NCI-H128 (cell line): Measurements from ENCODE around the gene HIPK4.
A peak's percentile ranks its signal among the peaks of the same experiment; 100 is the strongest.
"Not testable (repeated sequence)": the region's sequence is repeated elsewhere in the genome, so short reads cannot be mapped to it uniquely, and the experiment has no call there.

Source experiments
- DNase-seq: peaks from one replicate; lab custom pipeline; 2025; ENCODE audit not compliant: unreplicated experiment; lab: John Stamatoyannopoulos, UW

HIPK4 gene

GRCh38 chr19:40418040-40418439 lies 28.1 kb upstream of the HIPK4 start:
- no peak for DNase-seq

GRCh38 chr19:40417643-40417981 lies 27.6 kb upstream of the HIPK4 start:
- DNase-seq = no peak

DNA sequence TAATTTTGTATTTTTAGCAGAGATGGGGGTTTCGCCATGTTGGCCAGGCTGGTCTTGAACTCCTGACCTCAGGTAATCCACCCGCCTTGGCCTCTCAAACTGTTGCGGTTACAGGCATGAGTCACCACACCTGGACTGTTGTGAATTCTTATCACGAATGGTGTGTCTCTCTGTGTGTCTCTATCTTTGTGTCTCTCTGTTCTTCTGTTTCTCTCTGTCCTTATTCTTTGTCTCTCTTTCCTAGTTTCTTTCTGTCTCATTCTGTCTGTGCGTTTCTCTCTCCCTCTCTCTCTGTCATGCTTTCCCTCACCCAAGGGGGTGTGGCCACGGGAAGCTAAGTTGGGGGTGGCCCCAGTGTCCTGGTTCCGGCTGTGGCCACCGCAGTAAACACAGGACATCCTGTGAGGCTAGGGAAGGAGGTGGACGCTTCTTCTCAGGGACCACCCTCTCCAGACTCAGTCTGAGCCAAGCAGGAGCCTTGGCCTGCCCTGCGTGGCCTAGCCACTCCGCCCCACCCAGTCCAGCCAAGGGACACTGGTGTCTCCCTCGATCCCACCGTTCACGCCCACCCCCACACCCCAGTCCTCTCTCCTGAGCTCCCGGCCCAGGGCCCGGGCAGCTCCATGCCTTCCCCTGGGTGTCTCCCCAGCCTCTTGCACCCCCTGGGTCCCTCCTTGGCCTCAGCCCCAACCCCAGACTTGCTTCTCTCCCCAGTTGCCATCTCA lies 27.1 kb upstream of the HIPK4 start:
- DNase-seq = no peak

DNA sequence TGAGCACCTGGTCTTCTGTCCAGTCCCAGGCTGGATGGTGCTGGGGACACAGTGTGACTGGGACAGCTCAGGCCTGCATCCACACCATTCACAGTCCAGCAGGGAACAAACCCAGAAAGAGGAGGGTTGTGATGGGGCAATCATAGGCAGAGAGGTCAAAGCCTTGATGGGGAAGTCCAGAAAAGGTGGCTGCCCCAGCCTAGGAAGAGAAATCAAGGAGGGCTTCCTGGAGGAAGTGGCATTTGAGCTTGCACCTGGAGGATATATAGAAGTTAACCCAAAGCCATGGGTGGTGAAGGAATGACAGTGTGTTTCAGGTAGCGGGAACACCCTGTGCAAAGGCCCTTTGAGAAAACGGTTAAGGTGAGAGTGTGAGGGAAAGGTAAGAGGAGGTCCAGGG lies 25.8 kb upstream of the HIPK4 start:
- DNase-seq = no peak

GRCh38 chr19:40414542-40415535 lies 24.9 kb upstream of the HIPK4 start:
- DNase-seq = no peak

DNA sequence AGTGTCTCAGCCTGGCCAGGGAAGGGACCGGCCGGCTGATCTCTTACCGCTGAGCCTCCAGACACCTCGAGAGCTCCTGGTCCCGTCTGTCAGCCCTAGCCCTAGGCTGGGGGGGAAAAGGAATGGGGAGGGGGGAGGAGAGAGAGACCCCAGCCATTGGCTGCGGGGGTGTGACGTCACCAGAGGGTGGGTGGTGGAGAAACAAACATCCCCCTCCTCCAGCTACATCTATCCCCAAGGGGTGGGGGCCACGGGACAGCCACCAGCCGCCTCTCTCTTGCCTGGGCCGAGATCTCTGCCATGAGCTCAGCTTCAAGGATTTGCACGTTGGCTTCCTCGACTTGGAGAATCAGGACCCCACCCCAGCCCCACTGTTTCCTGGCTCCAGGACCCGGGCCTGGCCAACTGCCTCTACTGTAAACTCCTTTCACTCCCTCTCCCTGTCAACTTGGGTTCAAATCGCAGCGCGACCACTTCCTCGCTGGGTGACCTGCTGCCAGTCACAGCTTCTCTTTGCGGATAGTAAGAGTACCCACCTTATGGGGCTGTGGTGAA lies 23.4 kb upstream of the HIPK4 start, which contains the start of gene PRX:
PRX (minus strand) TSS at position 88 of the 555 bp plus-strand sequence. CDS start 5,446 bp downstream, outside the sequence.
- no peak for DNase-seq

- DNase-seq = no peak
Observed at GRCh38 chr19:40412866-40413265, 22.9 kb upstream of the HIPK4 start.

DNA sequence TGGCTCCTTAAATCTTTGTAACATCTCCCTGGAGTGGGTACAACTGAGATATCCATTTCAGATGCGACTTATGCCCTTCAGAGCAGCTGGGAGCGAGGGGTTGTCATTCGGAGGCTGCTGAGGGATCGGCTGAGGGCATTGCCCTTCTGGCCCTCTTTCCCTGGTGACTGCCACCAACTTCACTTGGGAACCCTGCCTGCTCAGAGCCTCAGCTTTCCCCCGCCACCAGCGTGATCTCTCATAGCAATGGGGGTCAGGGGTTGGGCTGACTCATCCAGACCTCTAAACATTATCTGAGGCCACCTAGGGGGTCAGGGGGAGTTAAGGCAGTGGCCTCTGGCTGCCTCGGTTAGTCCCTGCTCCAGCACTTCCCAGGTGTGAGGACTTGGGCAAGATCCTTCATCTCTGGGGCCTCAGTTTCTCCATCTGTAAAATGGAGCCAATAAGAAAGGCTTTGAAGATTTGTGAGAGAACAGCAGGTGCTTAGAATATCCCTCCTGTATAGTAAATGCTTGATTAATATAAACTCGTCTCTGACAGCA lies 22.0 kb upstream of the HIPK4 start:
- DNase-seq = no peak

GRCh38 chr19:40411125-40411842 lies 21.3 kb upstream of the HIPK4 start:
- DNase-seq = no peak

DNA sequence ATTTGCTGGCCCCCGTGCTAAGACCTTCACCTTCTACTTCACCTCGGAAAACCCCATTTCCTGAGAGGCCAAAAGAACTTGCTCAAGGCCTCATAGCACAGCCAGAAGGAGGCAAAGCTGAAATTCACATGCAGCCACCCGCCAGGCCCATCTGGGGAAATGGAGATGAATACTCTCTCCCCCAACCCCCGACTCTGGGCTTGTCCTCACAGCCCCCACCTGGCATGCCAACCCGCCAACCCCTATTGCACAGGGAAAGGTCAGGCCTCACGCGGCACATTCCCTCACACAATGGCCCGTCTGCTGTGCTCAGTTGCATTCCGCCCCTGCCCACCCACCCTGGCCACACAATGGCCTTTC lies 20.0 kb upstream of the HIPK4 start:
- no peak for DNase-seq

- not testable (repeated sequence) for DNase-seq
Observed at GRCh38 chr19:40408598-40408925, 18.6 kb upstream of the HIPK4 start.

- no peak for DNase-seq
Observed at GRCh38 chr19:40407714-40408597, 18.0 kb upstream of the HIPK4 start.

DNA sequence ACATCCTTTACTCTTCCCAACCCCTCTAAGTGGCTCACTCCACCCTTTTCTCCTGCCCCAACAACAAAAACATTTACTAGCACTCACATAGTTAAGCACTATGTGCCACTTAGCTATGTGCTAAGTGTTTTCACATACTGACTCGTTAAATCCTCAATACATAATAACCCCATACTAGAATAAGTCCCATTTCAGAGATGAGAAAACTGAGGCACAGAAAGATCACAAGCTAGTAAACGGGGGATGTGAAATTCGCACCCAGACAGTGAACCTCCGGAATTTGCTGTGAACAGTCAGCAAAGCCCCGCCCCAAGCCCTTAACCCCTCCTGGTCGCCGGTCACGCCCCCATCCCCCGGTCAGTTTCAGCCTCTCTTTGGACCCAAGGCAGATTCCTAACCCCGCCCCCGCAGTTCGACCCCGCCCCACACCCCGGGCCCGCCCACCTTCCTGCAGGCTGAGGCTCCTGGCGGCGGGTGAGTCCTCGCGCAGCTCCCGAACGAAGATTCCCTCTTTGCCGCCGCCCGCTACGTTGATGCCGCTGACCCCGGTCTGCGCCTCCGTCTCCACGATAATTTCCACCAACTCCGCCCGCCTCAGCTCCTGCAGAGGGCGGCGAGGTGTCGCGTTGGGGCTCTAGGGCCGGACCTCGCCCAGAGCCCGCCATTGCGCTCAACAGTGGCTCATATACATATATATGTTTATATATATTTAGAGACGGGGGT lies 13.4 kb upstream of the HIPK4 start:
- peak; percentile 2 for DNase-seq

DNA sequence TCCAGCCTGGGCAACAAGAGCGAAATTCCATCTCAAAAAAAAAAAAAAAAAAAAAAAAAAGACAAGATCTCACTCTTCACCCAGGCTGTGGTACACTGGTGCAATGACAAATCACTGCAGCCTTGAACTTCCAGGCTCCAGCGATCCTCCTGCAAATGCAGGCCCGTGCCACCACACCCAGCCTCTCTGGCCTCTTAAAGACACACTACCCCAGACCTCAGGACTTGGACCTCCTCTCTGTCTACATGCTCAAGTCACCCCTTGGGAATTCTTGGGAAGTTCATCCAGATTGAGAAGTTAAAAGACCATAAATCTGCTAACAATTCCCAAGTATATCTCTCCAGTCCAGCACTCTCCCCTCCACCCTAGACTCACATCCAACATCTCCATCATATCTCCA lies 10.6 kb upstream of the HIPK4 start:
- no peak for DNase-seq

DNA sequence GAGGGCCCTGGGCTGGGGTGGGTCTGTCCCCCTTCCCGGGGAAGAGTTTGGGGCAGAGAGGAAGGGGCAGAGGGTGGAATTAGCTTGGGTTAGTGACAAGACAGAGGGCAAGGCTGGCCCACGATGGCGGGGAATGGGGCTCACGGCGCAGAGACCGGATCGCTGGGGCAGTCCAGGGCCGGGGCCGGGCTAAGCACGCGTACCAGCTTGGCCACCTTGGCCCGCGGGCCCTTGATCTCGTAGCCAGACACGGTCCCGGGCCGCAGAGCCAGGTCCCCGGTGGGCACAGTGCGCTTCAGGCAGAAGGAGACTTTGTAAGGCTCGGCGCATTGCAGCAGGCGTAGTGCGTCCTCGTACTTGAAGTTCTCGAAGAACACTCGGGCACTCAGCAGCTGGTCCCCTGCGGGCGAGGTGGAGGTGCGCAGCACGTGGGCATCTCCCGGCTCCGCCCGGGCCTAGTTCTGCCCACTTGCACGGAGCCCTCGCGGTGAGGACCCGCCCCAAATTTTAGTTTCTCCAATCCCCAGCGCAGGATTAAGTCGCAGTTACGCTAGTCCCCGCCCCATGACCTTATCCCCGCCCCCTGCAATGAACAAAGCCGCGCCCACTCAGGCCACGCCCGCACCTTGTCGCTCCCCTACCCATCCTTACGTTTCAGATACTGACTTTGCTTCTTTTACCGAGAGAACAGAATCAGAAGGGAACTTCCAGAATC lies 8.6 kb upstream of the HIPK4 start:
- DNase-seq = no peak

GRCh38 chr19:40397568-40397906 lies 7.6 kb upstream of the HIPK4 start:
- no peak for DNase-seq

DNA sequence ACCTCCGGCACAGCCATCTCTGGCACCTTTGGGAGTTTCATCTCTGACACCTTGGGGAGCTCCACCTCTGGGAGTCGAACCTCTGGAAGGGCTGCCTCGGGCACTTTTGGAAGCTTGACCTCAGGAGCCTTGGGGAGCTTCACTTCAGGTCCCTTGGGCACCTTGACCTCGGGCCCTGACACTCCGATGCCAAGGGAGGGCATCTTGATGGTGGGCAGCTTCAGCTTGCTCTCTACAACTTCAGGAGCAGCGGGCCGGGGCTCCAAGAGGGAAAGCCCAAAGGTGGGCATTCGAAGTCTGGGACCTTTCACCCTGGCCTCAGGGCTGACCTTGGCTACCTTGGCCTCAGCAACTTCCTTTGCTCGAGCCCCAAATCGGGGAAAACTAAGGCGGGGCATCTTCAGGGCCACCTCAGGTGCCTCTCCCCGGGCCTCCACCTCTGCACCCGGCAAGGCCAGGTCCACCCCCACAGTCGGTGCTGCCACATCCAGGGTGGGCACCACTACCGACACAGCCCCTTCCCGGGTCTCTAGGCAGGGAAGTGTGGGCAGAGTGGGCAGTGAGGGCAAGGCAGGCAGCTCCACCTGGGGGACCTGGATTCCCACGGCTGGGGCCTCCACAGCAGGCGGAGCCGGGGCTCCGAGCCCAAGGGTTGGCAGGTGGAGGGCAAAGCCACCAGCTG lies 7.0 kb upstream of the HIPK4 start:
- no peak for DNase-seq

DNA sequence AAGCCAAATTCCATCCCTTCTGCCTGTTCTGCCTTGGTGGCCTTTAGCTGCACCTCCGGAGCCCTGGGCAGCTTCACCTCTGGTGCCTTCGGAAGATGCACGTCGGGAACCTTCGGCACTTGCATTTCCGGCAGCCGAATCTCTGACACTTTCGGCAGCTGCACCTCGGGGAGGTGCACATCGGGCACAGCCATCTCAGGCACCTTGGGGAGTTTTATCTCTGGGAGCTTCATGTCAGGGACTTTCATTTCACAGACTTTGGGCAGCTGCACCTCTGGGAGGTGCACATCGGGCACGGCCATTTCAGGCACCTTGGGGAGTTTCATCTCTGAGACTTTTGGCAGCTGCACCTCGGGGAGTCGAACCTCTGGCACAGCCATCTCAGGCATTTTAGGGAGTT lies 6.0 kb upstream of the HIPK4 start:
- no peak for DNase-seq
